HG02642 (cell line): Measurements from ENCODE around the gene SPZ1.
"Not testable (repeated sequence)": the region's sequence is repeated elsewhere in the genome, so short reads cannot be mapped to it uniquely, and the experiment has no call there.

Experiments used
- ATAC-seq: cut with Tn5 transposase; IDR thresholded peaks from one replicate; pipeline ENCODE4 v1.9.1; 2021; ENCODE audit warnings: mild to moderate bottlenecking; ENCODE audit not compliant: unreplicated experiment, poor library complexity

SPZ1 gene

DNA sequence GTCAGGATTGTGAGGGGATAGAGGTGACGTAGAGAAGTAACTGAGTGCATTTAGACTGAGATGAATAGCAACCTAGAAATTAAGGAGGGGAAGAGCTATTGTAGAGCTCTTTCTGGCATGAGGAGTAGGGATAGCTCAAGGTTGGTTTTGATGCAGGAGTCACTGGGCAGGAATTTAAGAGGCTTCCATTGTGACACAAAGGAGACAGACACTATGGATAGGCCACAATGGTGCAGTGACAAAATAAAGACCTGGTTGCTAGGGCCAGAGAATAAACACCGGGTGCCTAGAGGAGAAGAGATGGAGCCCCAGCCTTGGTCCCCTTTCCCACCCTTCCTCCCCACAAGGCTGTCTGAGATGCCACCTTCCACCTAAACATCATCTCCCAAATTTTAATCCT is at the start of gene SPZ1:
SPZ1 (plus strand) TSS at position 301 of the 400 bp plus-strand sequence. CDS start 214 bp downstream, outside the sequence.
- no peak for ATAC-seq

DNA sequence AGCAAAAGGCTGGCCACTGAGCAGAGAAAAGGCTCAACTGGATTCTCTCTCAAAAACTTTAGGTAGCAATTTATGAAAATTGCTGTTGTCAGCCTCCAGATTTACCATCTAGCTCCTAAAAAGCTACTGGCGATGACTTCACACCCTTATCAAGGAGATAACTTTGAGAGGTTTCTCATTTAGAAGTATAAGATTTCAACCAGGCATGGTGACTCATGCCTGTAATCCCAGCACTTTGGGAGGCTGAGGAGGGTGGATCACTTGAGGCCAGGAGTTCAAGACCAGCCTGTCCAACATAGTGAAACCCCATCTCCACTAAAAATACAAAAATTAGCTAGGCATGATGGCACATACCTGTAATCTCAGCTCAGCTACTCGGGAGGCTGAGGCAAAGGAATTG is 49.3 kb upstream of the SPZ1 start:
- not testable (repeated sequence) for ATAC-seq

GRCh38 chr5:80275347-80275746 is 44.5 kb upstream of the SPZ1 start:
- no peak for ATAC-seq

DNA sequence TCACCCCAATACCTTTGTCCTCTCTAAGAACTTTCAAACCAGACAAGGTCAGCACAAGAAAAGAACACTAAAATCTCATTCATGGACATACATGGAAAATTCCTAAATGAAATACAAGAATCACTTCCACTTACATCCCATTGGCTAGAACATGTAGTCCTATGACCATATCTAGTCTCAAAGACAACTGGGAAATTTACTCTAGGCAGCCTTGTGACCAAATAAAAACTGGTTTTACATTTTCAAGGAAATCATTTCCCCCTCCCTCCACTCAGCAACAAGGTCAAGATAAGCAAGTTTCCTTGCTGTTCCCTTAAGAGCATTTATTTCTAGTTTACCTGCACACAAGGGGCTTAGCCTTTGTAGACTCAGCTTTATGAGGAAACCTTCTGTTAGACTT is 43.6 kb upstream of the SPZ1 start:
- no peak for ATAC-seq

GRCh38 chr5:80277191-80277590 is 42.6 kb upstream of the SPZ1 start:
- no peak for ATAC-seq

DNA sequence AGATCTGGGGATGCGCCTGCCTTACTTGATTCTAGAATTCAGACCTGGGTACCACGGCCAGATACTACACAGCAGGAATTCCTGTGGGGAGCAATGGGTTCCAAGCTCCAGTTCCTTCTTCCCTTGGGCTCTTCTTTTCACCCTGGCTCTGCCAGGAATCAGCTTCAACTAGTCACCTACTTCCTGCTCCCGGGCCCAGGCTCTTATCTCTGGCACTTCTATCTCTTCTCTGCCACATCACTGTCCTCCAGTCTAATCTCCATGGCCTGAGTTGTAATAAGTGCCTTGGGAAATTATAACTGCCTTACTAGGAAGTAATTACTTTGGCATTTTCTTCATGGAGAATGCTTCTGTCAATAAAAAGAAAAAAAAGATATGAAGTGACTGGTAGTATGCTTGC is 37.7 kb upstream of the SPZ1 start:
- no peak for ATAC-seq

GRCh38 chr5:80283360-80283759 is 36.4 kb upstream of the SPZ1 start:
- no peak for ATAC-seq

GRCh38 chr5:80284720-80285119 is 35.1 kb upstream of the SPZ1 start:
- no peak for ATAC-seq

- no peak for ATAC-seq
Measured at GRCh38 chr5:80288177-80288576, 31.6 kb upstream of the SPZ1 start.

- no peak for ATAC-seq
Measured at GRCh38 chr5:80289320-80289719, 30.5 kb upstream of the SPZ1 start.

GRCh38 chr5:80291761-80292160 is 28.0 kb upstream of the SPZ1 start:
- no peak for ATAC-seq

- no peak for ATAC-seq
Measured at GRCh38 chr5:80296121-80296520, 23.7 kb upstream of the SPZ1 start.

DNA sequence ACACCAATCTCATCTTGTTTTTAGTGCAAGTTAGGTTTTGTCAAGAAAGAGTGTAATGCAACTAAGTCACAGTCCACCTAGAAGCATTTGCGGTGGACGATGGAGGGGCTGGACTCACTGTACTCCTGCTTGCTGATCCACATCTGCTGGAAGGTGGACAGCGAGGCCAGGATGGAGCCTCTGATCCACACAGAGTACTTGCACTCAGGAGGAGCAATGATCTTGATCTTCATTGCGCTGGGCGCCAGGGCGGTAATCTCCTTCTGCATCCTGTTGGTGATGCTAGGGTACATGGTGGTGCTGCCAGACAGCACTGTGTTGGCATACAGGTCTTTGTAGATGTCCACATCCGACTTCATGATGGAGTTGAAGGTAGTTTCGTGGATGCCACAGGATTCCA is 20.2 kb upstream of the SPZ1 start:
- ATAC-seq: no peak

DNA sequence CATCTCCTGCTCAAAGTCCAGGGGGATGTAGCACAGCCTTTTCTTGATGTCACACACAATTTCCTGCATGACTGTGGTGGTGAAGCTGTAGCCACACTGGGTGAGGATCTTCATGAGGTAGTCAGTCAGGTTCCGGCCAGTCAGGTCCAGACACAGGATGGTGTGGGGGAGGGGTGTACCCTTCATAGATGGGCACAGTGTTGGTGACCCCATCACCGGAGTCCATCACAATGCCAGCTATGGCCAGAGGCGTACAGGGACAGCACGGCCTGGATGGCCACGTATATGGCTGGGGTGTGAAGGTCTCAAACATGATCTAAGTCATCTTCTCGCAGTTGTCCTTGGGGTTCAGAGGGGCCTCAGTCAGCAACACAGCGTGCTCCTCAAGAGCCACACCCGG is 19.7 kb upstream of the SPZ1 start:
- ATAC-seq: no peak

- not testable (repeated sequence) for ATAC-seq
Measured at GRCh38 chr5:80300796-80301195, 19.0 kb upstream of the SPZ1 start.

GRCh38 chr5:80301342-80301741 is 18.5 kb upstream of the SPZ1 start:
- ATAC-seq: not testable (repeated sequence)

GRCh38 chr5:80302636-80303035 is 17.2 kb upstream of the SPZ1 start:
- no peak for ATAC-seq

DNA sequence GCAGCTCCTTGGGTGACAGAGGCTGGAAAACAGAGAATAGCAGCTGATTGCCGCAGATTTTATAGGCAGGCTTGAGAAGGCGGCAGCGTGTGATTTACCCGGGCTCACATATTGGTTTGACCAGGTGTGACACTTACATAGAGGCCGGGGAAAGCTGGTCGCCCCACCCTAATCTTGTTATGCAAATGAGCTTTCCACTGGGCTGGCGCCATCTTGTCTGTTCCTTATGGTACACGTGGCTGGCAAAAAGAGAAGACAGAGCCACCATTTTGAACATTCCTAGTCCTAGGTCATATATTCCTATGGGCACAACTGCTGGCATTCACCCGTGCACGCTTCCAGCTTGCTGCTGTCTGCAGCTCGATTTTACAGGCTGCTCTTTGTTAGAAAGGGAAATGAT is 11.3 kb upstream of the SPZ1 start:
- no peak for ATAC-seq

- ATAC-seq: no peak
Measured at GRCh38 chr5:80309871-80310665, 9.7 kb upstream of the SPZ1 start.

DNA sequence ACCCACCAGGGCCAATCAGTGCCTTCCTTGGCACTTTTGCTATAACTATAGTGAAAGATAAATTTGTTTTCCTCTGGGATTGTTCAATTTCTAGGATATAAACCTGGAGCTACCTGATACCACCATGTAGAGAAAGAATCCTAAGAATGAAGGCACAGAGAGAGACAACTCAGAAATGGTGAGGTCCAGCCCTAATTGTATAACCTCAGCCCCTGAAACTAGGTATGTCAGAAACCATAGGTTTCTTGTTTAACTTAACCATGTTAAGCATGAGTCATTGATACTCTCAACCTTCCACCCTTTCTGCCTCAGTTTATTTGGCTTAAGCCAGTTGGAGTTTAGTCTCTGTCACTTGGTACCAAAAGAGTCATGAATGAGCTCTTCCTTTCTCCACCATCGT is 4.6 kb upstream of the SPZ1 start:
- ATAC-seq: no peak

GRCh38 chr5:80318212-80318611 is 1.6 kb upstream of the SPZ1 start:
- no peak for ATAC-seq

DNA sequence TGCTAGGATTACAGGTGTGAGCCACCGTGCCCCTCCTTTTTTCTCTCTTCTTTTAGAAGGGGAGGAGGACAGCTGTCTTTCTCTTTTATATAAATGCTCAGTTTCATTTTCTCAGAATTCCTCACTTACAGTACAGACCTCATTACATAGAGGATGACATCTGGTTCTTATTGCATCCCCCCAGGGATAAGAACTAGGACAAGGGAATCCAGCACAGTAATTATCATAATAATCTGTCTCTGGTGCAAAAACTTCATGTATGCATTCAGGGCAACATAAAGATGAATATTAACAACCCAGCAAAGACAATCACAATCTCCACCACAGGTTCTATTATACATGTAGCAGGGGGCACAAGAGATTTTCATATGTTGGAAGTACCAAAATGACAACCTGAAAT is 5.1 kb downstream of the SPZ1 start:
- ATAC-seq: no peak
